ENCODE measurements around the gene PYGB. TPM values are rescaled to one million over a fixed set of nuclear protein-coding genes. Genes with fewer than 3 reads are reported as not detected.
A peak's percentile ranks its signal among the peaks of the same experiment; 100 is the strongest.

The PYGB gene
- total RNA-seq = 46.6 to 48.0 TPM (median 47.4 TPM) in 3 replicates

DNA sequence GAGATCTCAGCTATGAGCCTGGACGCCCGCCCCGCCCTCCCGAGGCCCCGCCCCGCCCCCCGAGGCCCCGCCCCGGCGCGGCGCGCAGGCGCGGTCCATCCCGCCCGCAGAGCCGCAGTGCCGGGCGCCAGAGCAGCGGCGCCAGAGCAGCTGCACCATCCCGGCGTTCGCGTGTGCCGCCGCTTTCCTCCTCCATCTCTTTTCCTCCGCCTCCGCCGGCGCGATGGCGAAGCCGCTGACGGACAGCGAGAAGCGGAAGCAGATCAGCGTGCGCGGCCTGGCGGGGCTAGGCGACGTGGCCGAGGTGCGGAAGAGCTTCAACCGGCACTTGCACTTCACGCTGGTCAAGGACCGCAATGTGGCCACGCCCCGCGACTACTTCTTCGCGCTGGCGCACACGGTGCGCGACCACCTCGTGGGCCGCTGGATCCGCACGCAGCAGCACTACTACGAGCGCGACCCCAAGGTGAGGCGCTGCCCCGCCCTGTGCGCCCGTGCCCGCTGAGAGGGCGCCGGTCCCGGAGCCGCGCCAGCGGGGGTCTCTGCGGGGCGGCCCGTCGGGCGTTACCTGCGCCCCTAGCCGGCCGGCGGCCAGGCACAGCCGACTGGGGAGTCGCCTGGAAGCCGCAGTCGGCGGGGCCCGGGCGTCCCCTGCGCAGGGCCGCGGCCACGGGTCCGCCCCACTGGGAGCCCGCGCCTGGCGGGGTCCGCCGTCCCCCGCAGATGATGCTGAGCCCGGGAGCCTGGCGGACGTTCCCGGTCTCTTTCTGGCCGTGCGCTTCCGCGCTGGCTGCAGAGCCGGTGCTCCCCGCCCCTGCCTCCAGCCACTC lies at the start of gene PYGB:
Gene PYGB, plus strand, starts transcription at position 130 of the 830 bp plus-strand sequence. Its CDS starts 94 bp downstream, at position 224.
- no peaks in the 10 kb centered on the region for H3K36me3 Mint-ChIP-seq
- peaks cover 25% of the 10 kb centered on the region for H3K4me1 Mint-ChIP-seq
- TF ChIP-seq, protein P1, sequence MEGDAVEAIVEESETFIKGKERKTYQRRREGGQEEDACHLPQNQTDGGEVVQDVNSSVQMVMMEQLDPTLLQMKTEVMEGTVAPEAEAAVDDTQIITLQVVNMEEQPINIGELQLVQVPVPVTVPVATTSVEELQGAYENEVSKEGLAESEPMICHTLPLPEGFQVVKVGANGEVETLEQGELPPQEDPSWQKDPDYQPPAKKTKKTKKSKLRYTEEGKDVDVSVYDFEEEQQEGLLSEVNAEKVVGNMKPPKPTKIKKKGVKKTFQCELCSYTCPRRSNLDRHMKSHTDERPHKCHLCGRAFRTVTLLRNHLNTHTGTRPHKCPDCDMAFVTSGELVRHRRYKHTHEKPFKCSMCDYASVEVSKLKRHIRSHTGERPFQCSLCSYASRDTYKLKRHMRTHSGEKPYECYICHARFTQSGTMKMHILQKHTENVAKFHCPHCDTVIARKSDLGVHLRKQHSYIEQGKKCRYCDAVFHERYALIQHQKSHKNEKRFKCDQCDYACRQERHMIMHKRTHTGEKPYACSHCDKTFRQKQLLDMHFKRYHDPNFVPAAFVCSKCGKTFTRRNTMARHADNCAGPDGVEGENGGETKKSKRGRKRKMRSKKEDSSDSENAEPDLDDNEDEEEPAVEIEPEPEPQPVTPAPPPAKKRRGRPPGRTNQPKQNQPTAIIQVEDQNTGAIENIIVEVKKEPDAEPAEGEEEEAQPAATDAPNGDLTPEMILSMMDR (IDR thresholded peaks at IDR 0.05; ENCODE audit: unreplicated experiment) = no peak
- peaks cover 8% of the 10 kb centered on the region for H3K27me3 Mint-ChIP-seq (ENCODE audit: low read depth)
- peaks cover 6% of the 10 kb centered on the region for H3K9me3 Mint-ChIP-seq
- DNase-seq (ENCODE audit: low spot score in 2 of 2, unreplicated experiment in 2 of 2) = peak; percentile 70 to 82
- H3K4me3 Mint-ChIP-seq = peak within 1 kb of the TSS; percentile 92
- H3K27ac Mint-ChIP-seq = peak within 1 kb of the TSS; percentile 94

DNA sequence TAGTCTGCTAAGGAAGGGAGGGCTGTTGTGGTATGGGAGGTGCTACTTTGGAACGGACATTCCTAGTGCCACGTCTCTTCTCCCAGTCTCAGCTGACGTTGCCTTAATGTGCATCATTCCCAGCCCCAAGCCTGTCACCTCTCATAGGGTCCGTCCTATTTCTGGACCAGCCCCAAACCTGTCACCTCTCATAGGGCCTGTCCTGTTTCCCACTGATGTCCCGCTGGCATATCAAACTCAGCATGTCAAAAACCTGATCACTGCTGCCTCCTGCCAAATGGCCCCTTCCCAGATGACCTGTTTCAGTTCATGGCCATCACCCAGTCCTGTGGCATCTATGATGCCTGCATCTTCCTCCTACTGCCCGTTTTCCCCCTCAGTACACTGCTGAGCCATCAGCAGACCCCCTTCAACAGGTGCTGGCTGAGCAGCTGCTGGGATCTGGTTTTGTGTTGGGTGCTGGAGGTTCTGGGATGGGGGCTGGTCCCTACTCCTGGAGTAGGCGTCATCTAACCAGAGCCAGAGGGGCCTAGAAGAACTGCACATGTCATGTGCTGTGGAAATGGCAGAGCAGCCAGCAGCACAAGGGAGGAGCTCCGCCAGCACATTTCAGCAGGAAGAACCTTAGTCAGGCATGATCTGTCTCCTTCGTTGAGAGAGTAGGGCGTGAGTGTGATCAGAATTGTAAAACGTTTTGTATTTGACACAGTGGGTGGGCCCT lies 49.1 kb upstream of the PYGB start:
- TF ChIP-seq, protein P1 (IDR thresholded peaks at IDR 0.05; ENCODE audit: unreplicated experiment) = no peak
- Mint-ChIP-seq H3K36me3 (peaks cover 11% of the 10 kb centered on the region), H3K27ac (no peak overlapping the region), H3K4me1 (peaks cover 21% of the 10 kb centered on the region), H3K4me3 (no peak overlapping the region), H3K9me3 (peaks cover 11% of the 10 kb centered on the region), H3K27me3 (ENCODE audit: low read depth) (no peaks in the 10 kb centered on the region)
- DNase-seq (ENCODE audit: low spot score in 2 of 2, unreplicated experiment in 2 of 2) = no peak

DNA sequence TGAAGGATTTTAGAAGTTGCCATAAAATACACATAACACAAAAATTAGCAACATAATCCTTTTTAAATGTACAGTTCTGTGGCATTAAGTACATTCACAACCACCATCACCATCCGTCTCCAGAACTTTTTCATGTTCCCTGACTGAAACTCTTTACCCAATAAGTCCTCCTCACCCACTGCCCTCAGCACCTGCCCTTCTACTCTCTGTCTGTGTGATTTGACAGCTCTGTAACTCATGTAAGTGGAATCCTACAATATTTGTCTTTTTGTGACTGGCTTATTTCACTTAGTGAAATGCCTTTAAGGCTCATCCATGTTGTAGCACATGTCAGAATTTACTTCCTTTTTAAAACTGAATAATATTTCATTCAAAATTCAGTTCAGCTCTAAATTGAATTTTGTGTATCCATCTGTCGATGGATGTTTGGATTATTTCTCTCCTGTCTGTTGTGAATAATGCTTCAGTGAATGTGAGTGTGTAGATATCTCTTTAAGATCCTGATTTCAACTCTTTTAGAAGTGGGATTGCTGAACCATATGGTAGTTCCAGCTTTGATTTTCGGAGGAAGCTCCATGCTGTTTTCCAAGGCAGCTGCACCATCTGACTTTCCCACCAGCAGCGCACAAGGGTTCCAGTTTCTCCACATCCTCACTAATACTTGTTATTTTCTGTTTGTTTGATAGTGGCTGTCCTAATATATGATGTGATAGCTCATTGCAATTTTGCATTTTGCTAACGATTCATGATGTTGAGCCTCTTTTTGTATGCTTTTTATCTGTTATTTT lies 48.2 kb upstream of the PYGB start:
- Mint-ChIP-seq H3K4me1 (peaks cover 21% of the 10 kb centered on the region), H3K36me3 (peaks cover 11% of the 10 kb centered on the region), H3K27ac (no peak overlapping the region), H3K27me3 (ENCODE audit: low read depth) (no peaks in the 10 kb centered on the region), H3K4me3 (no peak overlapping the region), H3K9me3 (peaks cover 11% of the 10 kb centered on the region)
- TF ChIP-seq, protein P1 (IDR thresholded peaks at IDR 0.05; ENCODE audit: unreplicated experiment) = no peak
- DNase-seq (ENCODE audit: low spot score in 2 of 2, unreplicated experiment in 2 of 2) = no peak

DNA sequence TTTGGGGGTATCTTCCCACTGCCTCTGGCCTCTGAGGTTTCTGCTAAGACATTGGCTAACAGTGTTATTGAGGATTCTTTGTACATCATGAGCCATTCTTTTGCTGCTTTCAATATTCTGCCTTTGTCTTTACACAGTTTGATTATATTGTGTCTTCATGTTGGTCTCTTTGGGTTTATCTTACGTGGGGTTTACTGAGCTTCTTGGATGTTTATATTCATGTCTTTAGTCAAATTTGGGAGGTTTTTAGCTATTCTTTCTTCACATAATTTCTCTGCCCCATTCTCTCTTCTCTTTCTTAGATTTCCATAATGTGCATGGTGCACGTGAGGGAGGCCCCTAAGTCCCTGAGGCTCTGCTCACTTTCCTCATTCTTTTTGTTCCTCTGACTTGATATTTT lies 44.8 kb upstream of the PYGB start:
- Mint-ChIP-seq H3K27me3 (ENCODE audit: low read depth) (no peaks in the 10 kb centered on the region), H3K4me1 (peaks cover 8% of the 10 kb centered on the region), H3K36me3 (peaks cover 12% of the 10 kb centered on the region), H3K9me3 (peaks cover 11% of the 10 kb centered on the region), H3K4me3 (no peak overlapping the region), H3K27ac (no peak overlapping the region)
- no peak for DNase-seq (ENCODE audit: low spot score in 2 of 2, unreplicated experiment in 2 of 2)
- TF ChIP-seq, protein P1 (IDR thresholded peaks at IDR 0.05; ENCODE audit: unreplicated experiment) = no peak

DNA sequence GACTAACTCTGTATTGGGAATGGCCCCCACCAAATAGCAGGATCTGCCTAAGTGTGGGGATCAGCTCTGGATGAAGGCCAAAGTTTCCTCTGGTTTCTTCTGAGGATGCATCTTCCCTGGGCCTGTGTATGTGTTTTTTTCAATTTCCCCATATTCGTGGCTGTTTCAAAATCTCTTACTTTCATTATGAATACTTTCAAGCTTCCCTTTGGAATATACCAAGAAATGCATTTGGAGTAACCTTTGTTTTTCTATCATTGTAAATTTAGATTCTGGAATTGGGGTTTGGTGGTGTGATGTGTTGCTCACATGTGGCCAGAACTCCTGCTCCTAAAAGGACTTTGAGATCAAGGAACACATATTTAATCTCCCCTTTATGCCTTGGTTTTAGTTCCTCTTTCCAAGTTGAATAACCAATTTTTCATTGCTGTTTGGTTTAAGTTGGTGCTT lies 44.0 kb upstream of the PYGB start:
- no peaks in the 10 kb centered on the region for H3K27me3 Mint-ChIP-seq (ENCODE audit: low read depth)

More for the DNA sequence above, 44.0 kb upstream of the PYGB start:
- no peak overlapping the region for H3K27ac Mint-ChIP-seq
- TF ChIP-seq, protein P1 (IDR thresholded peaks at IDR 0.05; ENCODE audit: unreplicated experiment) = no peak
- DNase-seq (ENCODE audit: low spot score in 2 of 2, unreplicated experiment in 2 of 2) = no peak
- H3K36me3 Mint-ChIP-seq = peaks cover 12% of the 10 kb centered on the region
- H3K4me1 Mint-ChIP-seq = peaks cover 9% of the 10 kb centered on the region
- peaks cover 11% of the 10 kb centered on the region for H3K9me3 Mint-ChIP-seq
- no peak overlapping the region for H3K4me3 Mint-ChIP-seq

Measured in mesothelial cell of epicardium (in vitro differentiated cells).